Thoracic aorta (tissue), 2 donors: ENCODE results near the gene SSH3. TPM values are rescaled to one million over a fixed set of nuclear protein-coding genes. Genes with fewer than 3 reads are reported as not detected.

Source experiments
- ATAC-seq: fragments of 150-250 bp; one replicate; pipeline ENCODE4 v1.8.0; 2017; ENCODE audit warnings: low read depth; ENCODE audit not compliant: insufficient number of reproducible peaks, low FRiP score
- DNase-seq: peaks from one replicate; pipeline ENCODE4 v3.0.0-alpha.2; 2020; ENCODE audit warnings: low spot score
- H3K27ac ChIP-seq, 2 donors: fragments of 200-600 bp; sonication (generic); 1 replicate in 1 of 2; 2 replicates in 1 of 2; pipeline ENCODE4 v1.5.1; 2016; ENCODE audit warnings: mild to moderate bottlenecking in 2 of 2, moderate library complexity in 2 of 2
- H3K27me3 ChIP-seq: fragments of 200-600 bp; sonication (generic); replicated peaks from 2 replicates; pipeline ENCODE4 v1.6.0; 2016; ENCODE audit warnings: mild to moderate bottlenecking; ENCODE audit not compliant: insufficient read depth
- H3K36me3 ChIP-seq: fragments of 200-600 bp; sonication (generic); one replicate; pipeline ENCODE4 v1.5.1; 2016
- H3K4me1 ChIP-seq, 2 donors: fragments of 200-600 bp; sonication (generic); 1 replicate in 1 of 2; 2 replicates in 1 of 2; pipeline versions ENCODE4 v1.5.1 to v1.6.0; 2016; ENCODE audit warnings: low read depth in 2 of 2, mild to moderate bottlenecking in 1 of 2; ENCODE audit not compliant: control insufficient read depth in 1 of 2
- H3K4me3 ChIP-seq: fragments of 200-600 bp; sonication (generic); 2 replicates; pipeline ENCODE4 v1.5.1; 2016; ENCODE audit warnings: mild to moderate bottlenecking
- H3K9me3 ChIP-seq: fragments of 200-600 bp; sonication (generic); 2 replicates; pipeline ENCODE4 v1.5.1; 2016
- CTCF ChIP-seq: fragments of 200-600 bp; sonication (generic); IDR thresholded peaks from one replicate; pipeline ENCODE4 v1.5.1; 2019; ENCODE audit warnings: antibody characterized with exemption
- total RNA-seq, 2 donors: library from RNA; depleted of rRNA; stranded (reverse); fragments of >200 nt; gene quantifications; one replicate each; pipeline versions ENCODE4 v1.1.0 to v1.2.3, GENCODE V29; 2016

Gene SSH3
- total RNA-seq, 2 donors from 2014 or later, result 39.4 to 59.0 TPM

DNA sequence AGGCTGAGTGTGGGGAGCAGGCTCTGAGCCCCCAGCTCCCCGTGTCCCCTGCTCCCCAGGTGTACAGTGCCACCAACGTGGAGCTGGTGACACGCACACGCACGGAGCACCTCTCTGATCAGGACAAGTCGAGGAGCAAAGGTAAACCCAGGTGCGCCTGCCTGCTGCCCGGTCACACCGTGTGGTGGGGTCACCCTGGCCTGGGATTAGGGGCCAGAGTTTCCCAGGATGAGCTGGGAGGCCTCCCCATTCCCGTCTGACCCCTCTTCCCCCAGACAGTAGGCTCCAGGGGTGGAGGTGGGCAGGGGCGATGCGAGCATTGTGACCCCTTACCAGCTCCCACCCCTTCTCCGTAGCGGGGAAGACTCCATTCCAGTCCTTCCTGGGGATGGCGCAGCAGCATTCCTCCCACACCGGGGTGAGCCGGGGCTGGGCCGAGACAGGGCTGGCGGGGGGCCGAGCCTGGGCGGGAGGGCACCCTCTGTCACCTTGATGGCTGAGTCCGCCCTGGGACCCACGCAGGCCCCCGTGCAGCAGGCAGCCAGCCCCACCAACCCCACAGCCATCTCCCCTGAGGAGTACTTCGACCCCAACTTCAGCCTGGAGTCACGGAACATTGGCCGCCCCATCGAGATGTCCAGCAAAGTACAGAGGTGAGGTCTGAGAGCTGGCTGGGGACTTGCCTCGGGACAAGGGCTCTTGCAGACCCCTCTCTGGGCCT lies 3.7 kb upstream of the SSH3 start:
- Histone ChIP-seq H3K4me3 (no peak overlapping the region), H3K27me3 (no peaks in the 10 kb centered on the region), H3K36me3 (peaks cover 37% of the 10 kb centered on the region), H3K9me3 (no peaks in the 10 kb centered on the region), H3K27ac (no peak overlapping the region), H3K4me1 (peaks cover 11 to 18% of the 10 kb centered on the region in 2 donors)
- no peak for ATAC-seq
- TF ChIP-seq CTCF, result no peak
- DNase-seq, result no peak

GRCh38 chr11:67300256-67300755 lies 3.0 kb upstream of the SSH3 start:
- ATAC-seq, result no peak
- DNase-seq, result no peak
- peaks cover 11 to 22% of the 10 kb centered on the region in 2 donors for H3K4me1 ChIP-seq
- H3K27me3 ChIP-seq, result no peaks in the 10 kb centered on the region
- peaks cover 36% of the 10 kb centered on the region for H3K36me3 ChIP-seq
- H3K27ac ChIP-seq, result no peak overlapping the region
- no peak overlapping the region for H3K4me3 ChIP-seq
- no peak for TF ChIP-seq CTCF
- H3K9me3 ChIP-seq, result no peaks in the 10 kb centered on the region

DNA sequence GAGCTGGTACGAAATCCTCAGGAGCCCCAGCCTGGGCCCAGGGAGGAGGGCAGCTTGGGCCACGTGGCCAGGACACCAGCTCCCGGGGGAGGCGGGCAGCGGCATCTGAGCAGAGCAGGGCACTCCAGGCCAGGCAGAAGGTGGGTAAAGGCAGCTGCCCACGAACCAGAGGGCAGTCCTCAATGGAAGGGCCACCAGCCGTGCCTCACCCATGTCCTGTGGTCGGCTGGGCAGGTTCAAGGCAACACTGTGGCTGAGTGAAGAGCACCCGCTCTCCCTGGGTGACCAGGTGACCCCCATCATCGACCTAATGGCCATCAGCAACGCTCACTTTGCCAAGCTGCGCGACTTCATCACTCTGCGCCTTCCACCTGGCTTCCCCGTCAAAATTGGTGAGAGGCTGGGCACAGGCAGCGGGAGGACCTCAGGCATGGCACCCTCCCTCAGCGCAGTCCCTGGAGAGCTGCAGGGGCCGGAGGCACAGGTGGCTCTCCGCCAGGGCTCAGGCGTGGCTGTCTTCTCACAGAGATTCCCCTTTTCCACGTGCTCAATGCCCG lies 2.5 kb upstream of the SSH3 start:
- H3K36me3 ChIP-seq, result peaks cover 33% of the 10 kb centered on the region
- ATAC-seq, result no peak

DNA sequence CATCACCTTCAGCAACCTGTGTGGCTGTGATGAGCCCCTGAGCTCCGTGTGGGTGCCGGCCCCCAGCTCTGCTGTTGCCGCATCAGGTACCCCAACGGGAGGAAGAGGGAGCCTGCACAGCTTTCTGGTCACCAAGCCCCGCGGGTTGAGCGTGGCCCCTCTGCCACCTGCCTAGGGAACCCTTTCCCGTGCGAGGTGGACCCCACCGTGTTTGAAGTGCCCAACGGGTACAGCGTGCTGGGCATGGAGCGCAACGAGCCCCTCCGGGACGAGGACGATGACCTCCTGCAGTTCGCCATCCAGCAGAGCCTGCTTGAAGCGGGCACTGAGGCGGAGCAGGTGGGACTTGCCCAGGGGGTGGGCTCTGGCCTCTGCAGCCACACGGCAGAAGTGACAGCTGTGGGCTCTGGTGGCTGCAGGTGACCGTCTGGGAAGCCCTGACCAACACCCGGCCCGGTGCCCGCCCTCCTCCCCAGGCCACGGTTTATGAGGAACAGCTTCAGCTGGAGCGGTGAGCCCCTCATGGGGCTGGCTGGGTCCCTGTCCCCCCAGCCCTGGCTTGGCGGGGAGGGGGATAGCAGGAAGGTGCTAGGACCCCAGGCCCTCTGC lies 1.9 kb upstream of the SSH3 start:
- no peak overlapping the region for H3K4me3 ChIP-seq
- no peaks in the 10 kb centered on the region for H3K27me3 ChIP-seq
- H3K4me1 ChIP-seq, result peaks cover 11 to 22% of the 10 kb centered on the region in 2 donors
- no peaks in the 10 kb centered on the region for H3K9me3 ChIP-seq
- H3K27ac ChIP-seq, result no peak overlapping the region
- TF ChIP-seq CTCF, result no peak
- H3K36me3 ChIP-seq, result peaks cover 33% of the 10 kb centered on the region
- ATAC-seq, result no peak
- DNase-seq, result no peak

More for the DNA sequence above, 2.5 kb upstream of the SSH3 start:
- Histone ChIP-seq H3K4me1 (peaks cover 11 to 22% of the 10 kb centered on the region in 2 donors), H3K27me3 (no peaks in the 10 kb centered on the region), H3K9me3 (no peaks in the 10 kb centered on the region), H3K4me3 (no peak overlapping the region), H3K27ac (no peak overlapping the region)
- no peak for DNase-seq
- no peak for TF ChIP-seq CTCF

DNA sequence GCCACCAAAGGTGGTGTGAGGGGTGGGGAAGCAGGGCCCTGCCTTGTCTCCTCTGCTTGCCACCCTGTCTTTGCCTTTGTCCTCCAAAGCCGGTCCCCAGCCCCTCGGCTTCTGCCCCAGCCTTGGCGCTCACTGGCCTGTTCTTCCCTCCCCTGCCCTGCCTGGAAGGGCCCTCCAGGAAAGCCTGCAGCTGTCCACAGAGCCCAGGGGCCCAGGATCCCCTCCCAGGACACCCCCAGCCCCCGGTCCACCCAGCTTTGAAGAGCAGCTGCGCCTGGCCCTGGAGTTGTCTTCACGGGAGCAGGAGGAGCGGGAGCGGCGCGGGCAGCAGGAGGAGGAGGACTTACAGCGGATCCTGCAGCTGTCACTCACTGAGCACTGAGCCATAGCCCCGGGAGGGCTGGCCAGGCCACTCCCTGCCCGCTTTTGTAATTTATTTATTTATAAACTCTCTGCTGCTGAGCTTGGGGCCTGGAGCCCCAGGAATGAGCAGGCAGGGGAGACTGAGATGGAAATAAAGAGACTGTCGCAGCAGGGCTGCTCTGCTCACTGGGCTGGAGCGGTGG lies 1.3 kb upstream of the SSH3 start:
- H3K27ac ChIP-seq, result no peak overlapping the region
- DNase-seq, result no peak
- peak overlapping the region; percentile 100 for H3K4me3 ChIP-seq
- H3K27me3 ChIP-seq, result no peaks in the 10 kb centered on the region
- peaks cover 11 to 22% of the 10 kb centered on the region in 2 donors for H3K4me1 ChIP-seq
- TF ChIP-seq CTCF, result no peak
- H3K9me3 ChIP-seq, result no peaks in the 10 kb centered on the region
- no peak for ATAC-seq
- H3K36me3 ChIP-seq, result peaks cover 33% of the 10 kb centered on the region
